HG02970 (cell line): ENCODE results near the gene NCAM1.

Source experiments
- ATAC-seq: cut with Tn5 transposase; IDR thresholded peaks from one replicate; pipeline ENCODE4 v1.9.1; 2021; ENCODE audit warnings: mild to moderate bottlenecking, moderate library complexity, moderate number of reproducible peaks; ENCODE audit not compliant: unreplicated experiment, low FRiP score

Gene NCAM1

DNA sequence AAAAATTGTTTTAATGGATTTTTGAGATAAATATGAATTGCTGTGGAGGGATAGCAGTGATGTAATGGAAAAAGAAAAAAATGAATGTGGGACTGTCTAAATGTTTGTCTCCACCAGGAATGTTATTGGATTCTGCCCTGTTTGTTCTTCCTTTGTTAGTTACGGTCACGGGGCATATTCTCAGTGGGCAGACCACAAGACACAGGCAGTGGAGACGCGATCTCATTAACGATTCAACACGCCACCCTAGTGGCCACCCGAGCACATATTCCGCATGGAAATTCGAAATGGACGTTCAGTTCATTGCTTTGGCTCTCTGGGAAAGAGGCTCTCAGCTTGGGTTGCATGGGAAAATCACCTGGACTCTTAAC, 201.4 kb downstream of the NCAM1 start:
- ATAC-seq, result no peak

DNA sequence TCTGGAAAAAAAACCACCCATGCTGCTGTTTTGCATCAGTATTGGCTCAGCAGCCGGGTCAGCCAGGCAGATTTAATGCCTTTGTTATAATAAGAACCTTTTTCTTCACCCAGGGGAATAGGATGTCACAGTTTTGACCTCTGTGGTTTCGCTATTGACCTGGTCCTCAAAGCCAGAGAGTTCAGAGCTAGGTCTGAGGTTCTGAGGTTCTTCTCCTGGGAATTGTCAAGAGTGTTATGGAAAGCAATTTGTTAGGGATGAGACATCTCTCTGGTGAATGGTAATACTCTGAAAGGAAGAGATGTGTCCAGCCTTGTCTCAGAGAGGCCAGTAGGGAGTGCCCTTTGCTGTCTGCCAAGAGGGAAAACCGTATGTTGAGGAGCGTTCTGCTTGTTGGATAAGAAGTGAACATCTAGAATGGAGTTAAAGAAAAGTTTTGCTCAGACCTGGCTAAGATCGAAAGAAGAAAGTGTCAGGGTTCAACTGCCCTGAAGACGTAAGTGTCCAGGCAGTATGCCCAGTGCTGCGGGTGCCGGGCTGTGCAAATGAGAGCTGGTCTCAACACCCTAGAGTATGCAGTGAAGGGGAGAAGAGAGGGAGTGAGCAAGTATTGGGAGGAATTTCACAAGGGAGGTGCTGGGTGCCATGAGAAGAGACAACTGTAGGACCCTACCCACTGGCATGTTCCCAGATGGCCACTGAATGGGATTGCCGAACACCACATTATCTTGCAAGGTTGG, 202.2 kb downstream of the NCAM1 start:
- ATAC-seq, result no peak

DNA sequence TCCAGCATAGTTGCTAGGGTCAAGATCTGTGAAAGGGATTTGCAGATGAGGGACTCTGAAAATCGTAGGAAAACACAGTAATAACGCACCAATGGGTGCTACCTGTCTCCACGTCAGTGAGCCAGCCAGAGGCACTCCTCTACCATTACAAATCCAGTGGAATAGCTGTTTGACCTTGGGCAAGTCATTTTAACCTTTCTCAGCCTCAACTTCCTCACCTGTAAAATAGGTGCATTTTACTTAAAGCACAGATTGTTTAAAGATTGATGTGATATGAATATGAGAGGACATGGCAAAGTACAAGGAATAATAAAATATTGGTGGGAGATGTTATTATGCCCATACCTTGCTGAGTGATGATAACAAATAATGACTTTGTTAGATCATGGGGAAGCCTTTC, 205.1 kb downstream of the NCAM1 start:
- ATAC-seq, result no peak

DNA sequence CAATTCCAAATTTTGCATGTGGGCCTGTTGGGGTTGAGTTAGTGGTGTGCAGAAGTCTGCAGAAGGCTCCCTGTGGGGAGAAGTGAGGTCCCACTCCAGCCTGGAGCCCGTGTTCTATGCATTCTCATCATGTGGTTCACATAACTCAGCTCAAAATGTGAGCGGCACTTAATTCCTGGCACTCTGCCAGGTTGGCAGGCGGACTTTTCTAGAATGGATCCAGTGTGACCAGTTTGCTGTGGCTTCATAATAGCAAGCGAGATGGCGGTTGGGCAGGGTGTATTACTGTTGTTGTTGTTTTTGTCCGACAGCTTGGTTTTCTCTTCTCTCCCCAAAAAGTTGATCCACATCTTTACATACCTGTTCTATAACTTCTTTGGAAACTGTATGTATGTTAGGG, 206.4 kb downstream of the NCAM1 start:
- no peak for ATAC-seq

DNA sequence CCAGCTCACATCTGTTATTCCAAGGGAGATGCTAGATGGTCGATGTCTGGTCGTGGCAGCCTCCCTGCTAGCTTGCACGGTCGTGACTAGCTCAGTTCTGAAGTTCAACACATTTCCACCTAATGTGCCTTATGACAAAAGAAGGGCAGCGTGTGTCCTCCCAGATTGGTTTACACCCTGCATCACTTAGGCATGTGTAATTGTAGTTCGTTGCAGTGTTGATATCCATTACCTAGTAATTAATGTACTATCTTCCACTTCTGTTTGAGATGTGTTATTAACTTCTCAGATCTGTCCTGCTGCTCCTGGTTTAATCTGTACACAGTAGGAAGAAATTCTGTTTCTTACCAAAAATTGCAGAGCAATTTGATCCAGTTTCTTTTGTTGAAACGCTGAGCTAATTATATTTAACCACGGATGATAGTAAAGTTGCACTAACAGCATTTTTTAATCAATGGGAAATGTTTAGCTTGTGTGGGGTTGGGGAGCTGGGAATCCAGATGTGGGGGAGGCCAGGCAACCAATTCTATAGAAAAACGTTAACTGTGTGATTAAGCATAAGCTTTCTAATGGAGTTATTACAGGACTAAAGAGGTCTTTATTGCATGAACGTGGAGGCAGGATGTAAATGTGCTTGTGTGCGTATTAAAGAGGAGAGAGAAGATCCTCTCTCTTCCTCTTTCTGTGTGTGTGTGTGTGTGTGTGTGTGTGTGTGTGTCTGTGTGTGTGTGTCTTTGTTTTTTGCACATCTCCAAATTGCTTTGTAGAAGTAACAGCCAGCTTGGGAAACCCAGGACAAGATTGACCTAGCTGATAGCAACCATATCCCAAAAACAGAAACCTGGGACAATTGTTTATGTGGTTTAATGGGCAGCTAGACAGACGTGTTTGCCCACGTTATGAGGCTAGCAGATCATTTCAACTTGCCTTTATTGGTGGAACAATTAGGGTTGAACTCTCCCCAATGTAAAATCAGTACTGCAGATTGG, 207.4 kb downstream of the NCAM1 start:
- no peak for ATAC-seq

DNA sequence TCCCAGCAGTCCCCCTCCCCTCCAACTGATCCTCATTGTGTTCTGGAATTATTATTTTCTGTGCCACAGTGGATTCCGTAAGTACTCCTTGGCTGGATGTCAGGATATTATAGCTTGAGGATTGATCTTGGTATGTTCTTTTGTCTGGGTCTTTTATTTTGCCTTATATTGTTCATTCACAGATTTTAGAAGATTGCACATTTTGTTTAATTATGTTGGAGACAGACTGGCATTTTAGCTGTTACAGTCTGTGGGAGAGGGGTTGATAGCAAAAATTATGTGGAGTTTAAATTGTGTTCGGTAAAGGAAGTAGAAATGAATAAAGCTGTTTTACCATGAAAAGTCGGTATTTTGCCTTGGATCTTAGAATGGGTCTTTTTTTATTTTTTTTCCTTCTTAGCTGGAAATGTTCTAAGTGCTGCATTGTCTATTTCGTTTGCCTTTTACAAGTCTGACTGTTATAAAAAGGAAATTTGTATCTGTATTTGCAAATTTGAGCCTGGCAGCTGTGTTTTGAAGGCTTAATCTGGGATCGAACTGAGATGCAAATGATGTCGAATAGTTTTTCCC, 211.2 kb downstream of the NCAM1 start:
- no peak for ATAC-seq

DNA sequence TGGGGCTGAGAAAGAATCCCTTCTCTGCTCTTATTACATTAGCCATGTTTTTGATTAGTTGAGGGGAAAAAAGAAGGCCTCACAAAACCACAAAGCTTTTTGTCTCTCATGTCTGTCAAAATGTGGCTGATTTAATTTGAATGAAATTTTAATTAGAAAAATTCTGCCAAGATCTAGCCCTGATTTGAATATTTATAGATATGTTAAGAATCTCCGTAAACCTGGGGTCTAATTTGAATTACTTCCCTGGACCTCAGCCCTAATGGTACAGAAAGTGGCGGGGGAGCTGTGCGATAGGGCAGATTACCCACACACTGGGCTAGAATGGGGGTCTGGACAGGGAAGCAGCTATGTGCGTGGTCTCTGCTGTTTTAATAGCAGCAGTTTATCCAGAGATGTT, 211.9 kb downstream of the NCAM1 start:
- no peak for ATAC-seq

DNA sequence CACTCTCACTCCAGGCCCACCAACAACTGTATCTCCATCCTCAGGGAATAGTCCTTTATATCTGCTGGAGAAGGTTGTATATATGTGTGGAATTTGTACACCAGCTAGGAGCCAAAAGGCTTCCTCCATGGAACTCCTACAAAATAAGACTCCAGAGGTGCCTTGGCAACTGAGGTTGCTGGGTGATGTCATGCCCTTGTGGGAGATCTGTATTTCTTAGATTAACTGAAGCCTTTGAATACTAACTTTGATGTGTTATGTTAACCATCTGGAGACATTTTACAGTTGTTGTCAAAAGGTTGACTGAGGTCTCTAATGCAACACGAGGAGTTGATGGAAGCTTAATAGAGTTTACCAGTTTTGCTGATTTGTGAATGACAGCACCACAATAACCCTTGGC, 213.7 kb downstream of the NCAM1 start:
- ATAC-seq, result no peak

DNA sequence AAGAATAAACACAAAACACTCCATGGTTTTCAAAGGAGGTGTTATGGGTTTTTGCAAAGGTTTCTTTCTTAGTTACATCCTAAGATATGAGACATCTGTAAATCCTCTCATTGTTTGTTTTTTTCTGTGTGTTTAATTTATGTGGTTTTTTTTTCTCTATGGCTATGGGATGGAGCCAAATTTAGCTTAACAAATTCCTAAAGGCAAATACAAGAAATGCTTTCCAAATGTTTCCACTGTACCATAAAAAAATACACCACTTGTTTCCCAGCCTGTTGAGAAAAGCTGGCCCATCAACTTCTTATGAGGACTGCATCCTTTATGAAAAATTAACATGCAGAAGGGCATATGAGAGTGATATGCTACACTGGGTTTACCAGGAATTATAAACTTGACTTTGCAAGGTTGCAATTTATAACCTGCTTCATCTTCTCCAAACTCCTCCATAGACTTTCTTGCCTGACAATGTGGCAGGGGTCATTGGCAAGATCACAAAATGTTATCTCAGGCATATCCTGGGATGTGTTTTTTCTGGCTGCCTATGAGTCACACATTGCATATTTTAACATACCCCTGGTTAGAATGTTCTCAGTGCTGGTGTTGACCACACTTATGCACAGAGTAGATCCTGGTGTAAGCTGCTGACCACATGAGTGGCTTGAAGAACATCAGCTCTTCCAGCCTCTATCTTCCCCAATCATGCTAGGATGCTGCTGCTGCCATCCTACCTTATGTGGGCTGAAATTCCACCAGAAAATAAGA, 215.6 kb downstream of the NCAM1 start:
- ATAC-seq, result no peak

DNA sequence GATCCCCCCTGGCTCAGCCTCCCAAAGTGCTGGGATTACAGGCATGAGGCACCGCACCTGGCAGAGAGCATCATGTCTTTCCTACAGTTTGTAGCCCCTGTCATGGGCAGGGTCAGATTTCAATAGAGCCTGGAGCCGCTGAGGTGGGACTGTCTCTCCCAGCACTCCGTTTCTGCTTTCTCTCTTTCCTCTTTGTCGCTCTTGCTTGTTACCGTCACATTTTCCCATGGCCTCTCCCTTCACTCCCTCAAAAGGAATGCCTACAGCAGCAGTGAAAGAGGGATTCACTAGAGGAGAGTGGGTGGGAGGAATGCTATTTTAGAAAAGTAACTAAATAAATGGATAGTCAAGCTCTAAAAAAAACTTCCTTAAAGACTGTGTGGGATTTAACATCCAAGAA, 216.5 kb downstream of the NCAM1 start:
- no peak for ATAC-seq

DNA sequence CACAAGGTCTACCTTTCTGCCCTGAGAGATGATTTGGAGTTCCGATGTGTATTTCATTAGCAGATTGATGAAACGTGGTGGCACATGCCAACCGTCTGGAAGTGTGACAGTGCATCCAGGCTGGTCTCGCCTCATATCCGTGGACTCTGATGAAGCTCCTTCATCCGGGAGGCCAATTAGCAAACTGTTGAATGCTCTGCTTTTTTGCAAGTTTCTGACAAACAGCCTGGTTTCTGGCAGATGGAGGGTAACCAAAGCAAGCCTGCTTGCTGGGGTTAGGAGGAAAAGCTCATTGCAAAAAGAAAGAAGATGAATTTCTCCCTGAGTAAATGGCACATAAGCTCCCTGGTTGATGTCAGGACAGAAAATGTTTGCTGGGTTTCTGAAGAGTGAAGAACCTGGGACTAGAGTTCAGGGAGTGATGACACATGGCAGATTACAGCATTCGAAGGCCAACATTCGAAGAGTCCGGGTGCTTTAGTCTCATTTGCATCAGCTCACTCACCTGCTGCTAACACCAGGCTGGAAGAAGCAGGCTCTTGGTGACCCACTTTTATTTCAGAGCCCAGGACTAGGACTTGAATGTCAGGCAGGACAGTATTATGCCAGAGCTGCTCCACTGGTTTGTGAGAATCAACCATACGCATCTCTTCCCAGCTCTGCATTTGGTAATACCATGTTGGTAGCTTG, 217.3 kb downstream of the NCAM1 start:
- no peak for ATAC-seq

DNA sequence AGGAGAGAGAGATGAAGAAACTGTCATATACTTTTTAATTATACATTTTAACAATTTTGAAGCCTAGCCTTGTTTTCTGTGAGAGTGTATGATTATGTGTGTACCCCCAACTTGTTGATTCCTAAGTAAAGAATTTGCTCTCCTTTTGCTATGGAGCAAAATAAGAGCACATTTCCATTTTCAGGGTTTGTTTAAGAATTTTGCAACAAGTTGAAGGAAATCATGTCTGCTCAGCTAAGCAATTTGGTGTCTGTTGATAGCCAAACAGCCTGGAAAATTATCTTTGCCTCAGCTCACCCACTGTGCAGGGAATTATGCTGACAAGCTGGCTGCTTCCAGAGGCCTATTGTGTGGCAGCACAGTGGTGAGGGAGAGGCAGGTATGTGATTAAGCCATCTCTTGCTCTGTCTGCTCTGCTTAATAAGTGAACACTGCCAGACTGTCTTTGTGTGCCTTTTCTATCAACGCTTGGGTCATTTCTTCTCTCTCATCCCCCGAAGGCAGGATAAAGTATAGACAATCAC, 218.0 kb downstream of the NCAM1 start:
- ATAC-seq, result no peak

DNA sequence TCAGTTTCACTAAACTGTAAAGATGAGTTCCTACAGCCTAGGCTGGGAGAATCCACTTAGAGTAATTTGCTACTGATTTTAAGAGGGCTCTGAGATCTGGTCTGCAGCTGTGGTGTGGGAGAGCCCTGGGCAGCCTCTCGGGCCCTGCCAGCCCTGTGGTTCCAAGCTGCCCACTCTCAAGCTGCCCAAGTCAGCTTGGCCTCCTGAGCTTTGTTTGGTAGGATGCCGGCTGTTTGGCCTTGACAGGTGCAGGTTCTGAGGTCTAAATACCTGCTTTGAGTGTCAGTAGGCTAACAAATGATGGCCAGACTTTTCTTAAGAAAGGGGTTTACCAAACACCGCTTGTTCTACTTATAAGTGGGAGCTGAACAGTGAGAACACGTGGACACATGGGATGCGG, 219.9 kb downstream of the NCAM1 start:
- no peak for ATAC-seq

DNA sequence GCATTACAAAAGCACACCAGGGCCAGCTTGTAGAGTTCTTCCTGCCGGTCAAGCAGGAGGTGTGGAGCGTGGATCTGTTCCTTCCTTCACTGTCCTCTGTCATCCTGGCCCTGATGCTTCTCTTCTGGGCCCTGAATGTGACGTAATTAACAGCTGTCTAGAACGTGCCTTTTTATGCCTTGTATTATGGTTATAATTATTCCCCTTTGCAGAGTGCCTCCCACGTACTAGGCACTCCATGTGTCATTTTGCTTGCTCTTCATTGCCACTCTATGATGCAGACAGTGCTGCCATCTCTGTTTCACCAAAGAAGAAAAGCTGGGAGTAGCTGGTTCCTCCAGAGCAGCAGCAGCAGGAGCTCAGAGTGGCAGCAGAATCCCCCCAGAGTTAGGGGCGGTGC, 221.1 kb downstream of the NCAM1 start:
- ATAC-seq, result no peak

DNA sequence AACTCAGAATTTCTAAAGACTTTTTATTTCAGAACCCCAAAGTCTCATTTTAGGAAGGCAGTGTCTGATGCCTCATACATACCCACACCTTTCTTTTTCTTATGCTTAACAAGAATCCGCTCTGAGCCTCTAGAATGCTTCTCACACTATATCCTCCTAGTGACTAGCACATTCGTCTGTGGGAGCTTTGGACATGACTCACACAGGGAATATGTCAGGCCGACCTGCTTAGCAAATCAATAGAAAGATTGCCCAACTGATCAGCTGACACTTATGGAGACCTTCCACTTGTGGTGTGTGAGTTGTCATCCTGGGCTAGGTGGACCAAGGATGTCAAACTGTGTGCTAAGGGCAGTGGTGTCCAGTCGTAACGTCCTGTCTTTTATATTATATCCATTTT, 223.3 kb downstream of the NCAM1 start:
- no peak for ATAC-seq

DNA sequence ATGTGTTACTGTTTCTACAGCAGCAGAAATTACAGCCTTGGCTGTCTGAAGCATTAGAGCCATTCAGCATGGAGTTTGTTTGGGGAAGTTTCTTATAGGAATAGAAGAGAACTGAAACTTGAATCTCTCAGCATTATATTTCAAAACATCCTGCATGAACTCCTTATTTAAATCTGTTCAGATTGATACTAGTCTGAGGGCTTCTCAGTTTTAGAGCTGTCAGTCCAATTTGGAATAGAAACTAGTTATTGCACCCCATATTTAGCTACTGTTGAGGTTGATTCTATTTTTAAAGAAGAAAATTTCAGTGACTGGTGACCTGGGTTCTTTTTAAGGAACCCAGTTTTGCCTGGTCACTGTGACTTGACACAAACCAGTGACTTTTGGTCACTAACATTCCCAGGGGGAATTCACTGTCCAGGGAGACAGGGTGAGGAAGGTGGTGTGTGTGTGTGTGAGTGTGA, 227.2 kb downstream of the NCAM1 start:
- ATAC-seq, result no peak

DNA sequence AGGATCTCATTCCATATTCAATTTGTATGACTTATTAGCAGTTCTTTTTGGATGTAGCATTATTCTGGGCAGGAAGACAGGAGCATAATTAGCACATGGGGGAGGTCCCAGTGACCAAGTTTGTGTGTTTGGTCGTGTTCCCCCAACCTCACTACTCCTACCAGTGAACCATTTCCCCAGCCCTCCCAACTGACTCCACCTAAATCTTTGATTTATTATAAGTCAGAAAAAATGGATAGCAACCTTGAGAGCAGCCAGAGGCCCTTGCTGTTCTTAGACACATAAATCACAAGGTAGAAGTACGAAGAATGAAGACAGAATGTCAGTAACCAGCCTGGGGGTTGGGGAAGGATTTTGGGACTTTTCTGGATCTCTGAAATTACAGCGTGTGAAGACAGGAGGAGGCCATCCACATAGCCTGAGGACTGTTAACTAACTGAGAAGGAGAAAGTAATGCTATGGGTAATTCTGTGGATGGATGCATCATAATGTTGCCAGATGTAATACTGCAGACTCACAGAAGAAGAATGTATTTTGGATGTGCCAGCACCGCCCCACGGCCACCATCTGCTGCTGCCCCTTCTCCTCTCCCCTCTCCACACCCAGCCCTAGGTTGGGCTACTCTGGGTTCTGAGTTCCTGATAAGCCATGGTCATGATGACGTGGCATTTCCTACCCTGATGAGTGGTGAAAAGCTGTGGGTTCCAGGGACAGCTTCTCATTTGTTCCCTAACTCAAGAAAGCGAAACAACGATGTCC, 228.9 kb downstream of the NCAM1 start:
- no peak for ATAC-seq

DNA sequence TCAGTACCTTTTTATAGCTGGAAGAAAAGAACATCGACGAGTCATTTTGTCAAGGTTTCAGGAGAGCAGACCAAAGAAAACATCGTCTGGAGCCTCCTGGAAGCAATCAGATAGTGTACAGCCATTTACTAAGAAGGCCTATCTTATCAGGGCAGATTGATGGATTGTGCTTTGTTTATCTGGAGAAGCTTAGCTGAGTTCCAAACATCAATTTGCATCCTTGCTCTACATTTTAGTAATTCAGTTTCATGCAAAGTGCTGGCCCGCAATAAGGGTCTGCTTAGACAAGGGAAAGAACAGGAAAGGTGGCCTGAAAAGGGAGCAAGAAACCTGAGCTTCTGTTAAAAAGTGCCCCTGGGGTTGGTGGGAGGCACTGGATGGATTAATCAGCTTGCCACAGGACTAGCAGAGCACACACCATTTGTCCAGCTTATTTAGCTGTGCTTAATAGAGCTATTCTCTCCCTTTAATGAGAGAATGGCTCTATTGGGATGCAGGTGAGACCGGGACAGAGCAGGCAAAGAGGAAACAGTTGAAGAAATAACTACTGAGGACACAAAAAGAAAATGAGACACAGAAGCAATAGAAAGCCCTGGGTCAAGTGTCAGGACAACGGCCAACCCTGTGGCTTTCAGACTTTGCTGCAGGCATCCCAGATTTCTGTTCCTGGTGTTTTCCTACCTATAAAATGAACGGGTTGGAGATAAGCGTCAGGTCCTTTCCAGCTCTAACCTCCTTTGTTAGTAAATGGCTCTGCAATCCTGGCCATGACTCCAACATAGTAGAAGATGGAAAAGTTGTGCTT, 231.1 kb downstream of the NCAM1 start:
- ATAC-seq, result no peak
